Common myeloid progenitor, CD34-positive (primary cell): ENCODE measurements around the gene STT3B.
A peak's percentile ranks its signal among the peaks of the same experiment; 100 is the strongest.

Source experiments
- CTCF ChIA-PET: fragments of 350-600 bp; sonication (Branson Sonifier 250); formaldehyde crosslinking; loops from one replicate; lab custom pipeline; 2021; ENCODE audit warnings: antibody characterized with exemption; lab: Charles Lee
- POLR2A ChIA-PET: fragments of 350-600 bp; sonication (Branson Sonifier 250); formaldehyde crosslinking; loops from one replicate; lab custom pipeline; 2021; ENCODE audit warnings: antibody characterized with exemption; lab: Charles Lee
- DNase-seq, 3 donors: peaks; one replicate each; pipeline versions ENCODE4 v3.0.0 to v3.0.0-alpha.2; 2013
- H3K27ac ChIP-seq, 2 experiments: 1 replicate in 1 of 2; 2 replicates in 1 of 2; pipeline ENCODE4 v1.7.0; 2013; ENCODE audit warnings: inconsistent platforms in 2 of 2, low read length in 2 of 2, mild to moderate bottlenecking in 2 of 2, low read depth in 1 of 2, moderate library complexity in 1 of 2; ENCODE audit not compliant: severe bottlenecking in 2 of 2, insufficient read depth in 1 of 2, poor library complexity in 1 of 2
- H3K27me3 ChIP-seq, 5 experiments: replicated peaks in 2 of 5; 1 replicate in 3 of 5; 2 replicates in 2 of 5; pipeline versions ENCODE4 v1.6.1 to v1.7.0; 2013; ENCODE audit warnings: low read length in 4 of 5, mild to moderate bottlenecking in 2 of 5, moderate library complexity in 2 of 5, inconsistent platforms in 1 of 5; ENCODE audit not compliant: insufficient read depth in 5 of 5, control insufficient read depth in 4 of 5
- H3K36me3 ChIP-seq, 4 experiments: 1 replicate in 2 of 4; 2 replicates in 2 of 4; pipeline versions ENCODE4 v1.6.1 to v1.7.0; 2013; ENCODE audit warnings: low read length in 3 of 4, control low read depth in 1 of 4, mild to moderate bottlenecking in 1 of 4; ENCODE audit not compliant: control insufficient read depth in 4 of 4, insufficient read depth in 4 of 4
- H3K4me1 ChIP-seq, 4 experiments: 1 replicate in 3 of 4; 2 replicates in 1 of 4; pipeline versions ENCODE4 v1.6.1 to v1.7.1; 2013; ENCODE audit warnings: low read length in 3 of 4, mild to moderate bottlenecking in 3 of 4, control low read depth in 1 of 4, inconsistent platforms in 1 of 4, moderate library complexity in 1 of 4; ENCODE audit not compliant: control insufficient read depth in 4 of 4, insufficient read depth in 4 of 4; ENCODE audit errors: control extremely low read depth in 1 of 4
- H3K4me3 ChIP-seq, 7 experiments: 1 replicate in 4 of 7; 2 replicates in 3 of 7; pipeline versions ENCODE4 v1.5.1 to v1.7.0; 2013; ENCODE audit warnings: mild to moderate bottlenecking in 7 of 7, low read length in 6 of 7, moderate library complexity in 6 of 7, inconsistent platforms in 2 of 7, low read depth in 2 of 7, control low read depth in 1 of 7; ENCODE audit not compliant: insufficient read depth in 4 of 7, control insufficient read depth in 1 of 7; ENCODE audit errors: extremely low read depth in 1 of 7
- H3K9me3 ChIP-seq, 5 experiments: 1 replicate in 4 of 5; 2 replicates in 1 of 5; pipeline versions ENCODE4 v1.6.1 to v1.7.1; 2013; ENCODE audit warnings: low read length in 4 of 5, mild to moderate bottlenecking in 2 of 5, inconsistent platforms in 1 of 5, low read depth in 1 of 5, moderate library complexity in 1 of 5; ENCODE audit not compliant: control insufficient read depth in 4 of 5, insufficient read depth in 2 of 5; ENCODE audit errors: control extremely low read depth in 1 of 5
- WGBS: methylation state at CpG from one replicate; pipeline ENCODE4 v1.1.5; 2013; ENCODE audit not compliant: insufficient coverage; 5-methylcytosine and 5-hydroxymethylcytosine counted together

STT3B gene

DNA sequence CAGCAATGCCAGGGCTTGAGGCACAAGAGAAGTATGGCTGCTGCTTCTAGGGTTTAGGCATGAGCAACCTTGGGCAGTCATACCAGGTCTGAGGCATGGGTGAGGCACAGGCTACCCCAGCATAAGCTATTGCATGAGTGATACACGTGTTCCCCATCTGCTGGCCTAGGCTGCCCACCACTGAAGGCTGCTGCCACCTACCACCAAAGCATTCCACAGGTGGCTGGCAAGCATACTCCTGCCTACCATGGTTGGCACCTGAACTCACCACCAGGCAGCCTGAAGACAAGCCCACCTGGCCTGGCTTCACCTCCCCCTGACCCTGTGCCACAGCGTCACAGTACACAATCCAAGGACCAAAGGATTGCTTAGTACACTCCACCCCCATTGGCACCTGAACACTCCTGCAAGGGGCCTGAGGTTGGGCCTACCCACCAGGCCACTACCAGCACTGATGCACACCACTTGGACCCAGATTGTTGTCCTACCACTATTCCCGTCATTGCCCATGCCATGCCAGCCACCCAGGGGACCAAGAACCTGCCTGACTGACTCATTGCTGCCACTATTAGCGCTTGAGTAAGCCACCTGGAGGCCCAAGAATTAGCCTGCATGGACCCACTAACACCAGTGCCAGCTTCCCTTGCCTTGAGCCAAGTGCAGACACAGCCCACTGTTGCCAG lies 115.7 kb downstream of the STT3B start:
- ChIA-PET CTCF (no interaction called here), POLR2A (no interaction called here)
- Histone ChIP-seq H3K36me3 (peaks cover 4 to 27% (median 17%) of the 10 kb centered on the region in 4 experiments), H3K9me3 (peaks cover 8 to 67% (median 28%) of the 10 kb centered on the region in 5 experiments), H3K4me3 (no peak overlapping the region), H3K27ac (no peak overlapping the region), H3K27me3 (no peaks in the 10 kb centered on the region), H3K4me1 (no peaks in the 10 kb centered on the region)
- no peak for DNase-seq
- 92% methylated on average over 4 of the region's 4 CpGs for WGBS

DNA sequence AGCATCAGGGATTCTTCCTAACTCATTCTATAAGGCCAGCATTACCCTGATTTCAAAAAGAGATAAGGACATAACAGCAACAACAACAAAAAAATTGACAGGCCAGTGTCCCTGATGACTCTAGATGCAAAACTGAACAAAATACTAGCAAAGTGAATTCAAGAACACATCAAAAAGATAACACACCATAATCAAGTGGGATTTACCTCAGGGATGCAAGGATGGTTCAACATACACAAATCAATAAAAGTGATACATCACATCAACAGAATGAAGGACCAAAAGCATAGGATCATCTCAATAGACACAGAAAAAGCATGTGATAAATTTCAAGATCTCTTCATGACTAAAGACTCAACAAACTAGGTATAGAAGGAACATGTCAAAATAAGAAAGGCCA lies 119.6 kb downstream of the STT3B start:
- Histone ChIP-seq H3K36me3 (peaks cover under 1 to 12% (median 6%) of the 10 kb centered on the region in 4 experiments), H3K9me3 (peaks cover 9 to 89% (median 34%) of the 10 kb centered on the region in 5 experiments), H3K4me1 (no peaks in the 10 kb centered on the region), H3K27ac (no peak overlapping the region), H3K4me3 (no peak overlapping the region), H3K27me3 (no peaks in the 10 kb centered on the region)
- CTCF ChIA-PET: interaction anchor here (1.2 kb wide), 1 partner anchor 9 kb away, joined by 3 read pairs; no protein-coding TSS in a partner anchor
- no peak for DNase-seq
- POLR2A ChIA-PET: no interaction called here

DNA sequence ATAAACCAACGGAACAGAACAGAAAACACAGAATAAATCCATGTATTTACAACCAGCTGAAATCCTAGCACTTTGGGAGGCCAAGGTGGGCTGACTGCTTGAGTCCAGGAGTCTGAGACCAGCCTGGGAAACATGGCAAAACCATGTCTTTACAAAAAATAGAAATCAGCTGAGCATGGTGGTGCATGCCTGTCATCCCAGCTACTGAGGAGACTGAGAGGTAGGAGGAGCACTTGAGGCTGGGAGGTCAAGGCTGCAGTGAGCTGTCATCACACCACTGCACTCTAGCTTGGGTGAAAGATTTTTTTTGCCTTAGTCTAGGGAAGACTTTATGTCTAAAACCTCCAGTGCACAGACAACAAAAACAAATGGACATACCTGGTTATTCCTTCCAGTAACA lies 120.7 kb downstream of the STT3B start:
- Histone ChIP-seq H3K4me1 (no peaks in the 10 kb centered on the region), H3K27me3 (no peaks in the 10 kb centered on the region), H3K9me3 (peaks cover 14 to 80% (median 26%) of the 10 kb centered on the region in 5 experiments), H3K36me3 (peaks cover 0 to under 1% (median 0%) of the 10 kb centered on the region in 4 experiments), H3K4me3 (no peak overlapping the region), H3K27ac (no peak overlapping the region)
- CTCF ChIA-PET: interaction anchor here (1.0 to 1.2 kb wide), 2 partner anchors 10 to 18 kb away, joined by 3 to 4 read pairs; no protein-coding TSS in a partner anchor
- POLR2A ChIA-PET: no interaction called here
- DNase-seq: no peak
- 100% methylated on average over 1 of the region's 1 CpG for WGBS

DNA sequence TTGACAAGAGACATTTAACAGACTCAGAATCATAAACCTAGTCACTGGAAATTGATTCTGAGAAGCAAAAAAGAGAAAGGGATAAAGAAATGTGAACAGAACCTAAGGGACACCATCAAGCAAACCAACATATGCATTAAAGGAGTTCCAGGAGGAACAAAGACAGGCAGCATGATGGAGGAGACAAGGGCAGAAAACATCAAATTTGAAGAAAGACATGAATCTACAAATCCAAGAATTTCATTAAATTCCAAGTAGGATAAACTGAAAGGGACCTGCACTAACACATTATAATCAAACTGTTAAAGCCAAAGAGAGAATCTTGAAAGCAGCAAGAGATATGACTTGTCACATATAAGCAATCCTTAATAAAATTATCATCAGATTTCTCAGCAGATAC lies 122.3 kb downstream of the STT3B start:
- no peaks in the 10 kb centered on the region for H3K36me3 ChIP-seq
- no peak overlapping the region for H3K27ac ChIP-seq
- H3K27me3 ChIP-seq: no peaks in the 10 kb centered on the region
- ChIA-PET CTCF (no interaction called here), POLR2A (no interaction called here)
- H3K4me3 ChIP-seq: no peak overlapping the region
- no peaks in the 10 kb centered on the region for H3K4me1 ChIP-seq
- no peak for DNase-seq
- H3K9me3 ChIP-seq: peaks cover 14 to 65% (median 20%) of the 10 kb centered on the region in 5 experiments

DNA sequence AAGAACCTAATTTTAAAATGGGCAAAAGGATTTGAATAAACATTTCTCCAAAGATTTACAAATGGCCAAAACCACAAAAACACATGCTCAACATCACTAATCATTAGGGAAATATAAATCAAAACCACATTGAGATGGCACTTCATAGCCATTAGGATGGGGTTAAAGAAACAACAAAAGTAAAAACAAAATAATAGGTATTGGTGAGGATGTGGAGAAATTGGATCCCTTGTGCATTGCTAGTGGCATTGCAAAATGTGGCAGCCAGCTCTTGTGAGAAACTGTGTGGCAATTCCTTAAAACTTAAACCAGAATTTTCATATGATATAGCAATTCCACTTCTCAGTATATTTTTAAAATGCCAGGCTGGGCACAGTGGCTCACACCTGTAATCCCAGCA lies 126.5 kb downstream of the STT3B start:
- no peak overlapping the region for H3K4me3 ChIP-seq
- no peaks in the 10 kb centered on the region for H3K27me3 ChIP-seq
- ChIA-PET CTCF (no interaction called here), POLR2A (no interaction called here)
- no peak for DNase-seq
- no peaks in the 10 kb centered on the region for H3K36me3 ChIP-seq
- no peak overlapping the region for H3K27ac ChIP-seq
- H3K4me1 ChIP-seq: peaks cover 0 to 7% (median 3%) of the 10 kb centered on the region in 4 experiments
- H3K9me3 ChIP-seq: peaks cover 5 to 29% (median 9%) of the 10 kb centered on the region in 5 experiments

DNA sequence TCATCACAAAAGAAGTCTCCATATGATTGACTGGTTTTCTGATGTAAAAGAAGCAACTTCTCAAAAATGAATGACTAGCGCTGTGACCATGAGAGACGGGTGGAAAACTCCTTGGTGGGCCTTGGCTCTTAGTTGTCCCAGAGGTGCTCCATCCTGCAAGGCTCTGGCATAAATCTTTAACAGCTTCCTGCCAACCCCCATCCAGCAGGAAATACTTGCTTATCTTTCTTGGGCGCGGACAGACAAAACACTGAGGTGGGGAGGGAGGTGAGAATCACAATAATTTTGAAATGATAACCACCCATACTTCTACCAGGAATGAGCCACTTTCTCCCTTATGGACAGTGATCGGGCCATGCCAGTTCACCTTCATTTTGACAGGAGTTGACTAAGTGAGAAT lies 128.6 kb downstream of the STT3B start:
- Histone ChIP-seq H3K27ac (no peak overlapping the region), H3K36me3 (no peaks in the 10 kb centered on the region), H3K4me3 (no peak overlapping the region), H3K27me3 (no peaks in the 10 kb centered on the region), H3K9me3 (peaks cover 0 to 10% (median 5%) of the 10 kb centered on the region in 5 experiments), H3K4me1 (peaks cover 0 to 7% (median 3%) of the 10 kb centered on the region in 4 experiments)
- DNase-seq: no peak
- CTCF ChIA-PET: no interaction called here
- POLR2A ChIA-PET: no interaction called here
- WGBS: 62% methylated on average over 2 of the region's 5 CpGs

DNA sequence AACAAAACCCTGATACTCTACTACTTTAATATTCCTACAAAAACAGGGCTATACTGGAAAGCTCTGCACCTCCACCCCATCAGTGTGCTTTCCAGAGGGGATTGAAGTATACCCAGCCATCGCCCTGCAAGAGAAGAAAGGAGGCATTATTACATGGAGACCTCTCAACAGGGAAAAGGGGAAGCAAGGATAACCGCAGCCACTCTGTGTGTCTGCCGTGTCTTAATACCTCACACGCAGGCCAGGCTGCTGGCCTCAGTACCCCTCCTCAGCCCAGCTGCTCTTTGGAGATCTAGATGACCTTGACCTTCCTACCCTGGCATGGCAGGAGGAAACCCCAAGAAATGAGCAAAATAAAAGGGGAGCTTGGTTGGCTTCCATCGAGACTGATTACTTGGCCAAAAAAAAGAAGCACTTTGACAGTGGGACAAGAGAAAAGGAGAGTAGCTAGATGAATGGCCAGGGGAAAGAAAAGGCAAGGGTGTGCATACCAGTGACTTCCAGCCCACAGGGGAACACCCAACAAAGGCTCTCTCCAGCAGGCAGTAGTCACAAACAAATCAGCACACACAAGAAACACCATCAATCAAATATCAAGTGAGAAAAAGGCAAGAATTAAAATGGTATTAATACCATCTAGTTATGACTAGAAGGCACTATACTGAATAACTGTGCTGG lies 129.4 kb downstream of the STT3B start:
- H3K4me1 ChIP-seq: peaks cover 0 to 7% (median 3%) of the 10 kb centered on the region in 4 experiments
- CTCF ChIA-PET: interaction anchor here (0.5 to 1.4 kb wide), 2 partner anchors 16 to 776 kb away, joined by 3 read pairs; no protein-coding TSS in a partner anchor
- no peaks in the 10 kb centered on the region for H3K27me3 ChIP-seq
- H3K27ac ChIP-seq: no peak overlapping the region
- peak in 2 of 3 donors; percentile 45 to 60 for DNase-seq
- H3K36me3 ChIP-seq: no peaks in the 10 kb centered on the region
- WGBS: 90% methylated on average over 4 of the region's 5 CpGs
- peaks cover 0 to 5% (median 2%) of the 10 kb centered on the region in 5 experiments for H3K9me3 ChIP-seq
- H3K4me3 ChIP-seq: no peak overlapping the region
- POLR2A ChIA-PET: no interaction called here
